Activated B cell treated with CpG ODN at 0.5 μM for 24 hours (primary cell): ENCODE results near the gene SLC39A13. TPM values are rescaled to one million over a fixed set of nuclear protein-coding genes. Genes with fewer than 3 reads are reported as not detected.

Source experiments
- ATAC-seq: fragments of 200-7000 bp; cut with Tn5 transposase; one replicate; pipeline ENCODE4 v1.10.0; 2021; ENCODE audit warnings: low read depth, mild to moderate bottlenecking, moderate library complexity
- CTCF ChIA-PET: fragments of 350-600 bp; sonication (Branson Sonifier 250); formaldehyde crosslinking; loops from one replicate; lab custom pipeline; 2021; ENCODE audit warnings: antibody characterized with exemption; lab: Charles Lee
- POLR2A ChIA-PET: fragments of 350-600 bp; sonication (Branson Sonifier 250); formaldehyde crosslinking; loops from one replicate; lab custom pipeline; 2021; ENCODE audit warnings: antibody characterized with exemption; lab: Charles Lee
- DNase-seq: peaks from one replicate; pipeline ENCODE4 v3.0.0; 2022
- H3K27ac Mint-ChIP-seq: one replicate; pipeline ENCODE4 v1.8.0; 2020; ENCODE audit warnings: mixed read lengths
- H3K27me3 Mint-ChIP-seq: one replicate; pipeline ENCODE4 v1.8.0; 2021; ENCODE audit warnings: mixed read lengths
- H3K36me3 Mint-ChIP-seq: one replicate; pipeline ENCODE4 v1.8.0; 2021; ENCODE audit warnings: low read depth, mixed read lengths
- H3K4me1 Mint-ChIP-seq: one replicate; pipeline ENCODE4 v1.8.0; 2021; ENCODE audit warnings: mixed read lengths
- H3K4me3 Mint-ChIP-seq: one replicate; pipeline ENCODE4 v1.8.0; 2020; ENCODE audit warnings: mild to moderate bottlenecking, mixed read lengths
- H3K9me3 Mint-ChIP-seq: one replicate; pipeline ENCODE4 v1.8.0; 2020; ENCODE audit warnings: mixed read lengths
- intact Hi-C: fragments of 100-400 bp; cut with micrococcal nuclease; formaldehyde crosslinking; loops from one replicate; pipeline ENCODE4 v1.15.1; 2024
- total RNA-seq: library from RNA; stranded (reverse); gene quantifications from 2 replicates; pipeline ENCODE4 v1.2.3, GENCODE V29; 2022
- TF ChIP-seq, protein P1 (sequence below): fragments of 200-600 bp; IDR thresholded peaks from one replicate; pipeline ENCODE4 v1.8.0; 2022; ENCODE audit warnings: antibody characterized with exemption, mild to moderate bottlenecking

SLC39A13 gene
- total RNA-seq, 1 donor from 2014 or later, result 27.5 TPM

DNA sequence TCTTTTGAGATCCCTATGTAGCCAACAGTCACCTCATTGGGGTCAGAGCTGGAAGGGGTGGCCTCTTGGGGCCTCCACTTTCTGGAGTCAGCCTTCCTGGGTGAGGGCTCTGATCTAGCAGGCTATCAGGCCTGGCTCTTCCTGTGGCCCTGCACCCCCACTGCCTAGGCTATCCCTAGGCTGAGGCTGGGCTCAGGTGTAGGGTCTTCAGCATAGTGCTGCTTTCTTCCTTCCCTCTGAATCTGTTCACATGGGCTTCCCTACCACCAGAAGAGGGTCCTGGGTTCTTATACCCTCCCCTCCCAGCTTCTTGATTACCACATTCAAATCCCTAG is 29.6 kb upstream of the SLC39A13 start:
- no peak overlapping the region for H3K27ac Mint-ChIP-seq
- H3K4me1 Mint-ChIP-seq, result peaks cover 46% of the 10 kb centered on the region
- TF ChIP-seq, protein P1, sequence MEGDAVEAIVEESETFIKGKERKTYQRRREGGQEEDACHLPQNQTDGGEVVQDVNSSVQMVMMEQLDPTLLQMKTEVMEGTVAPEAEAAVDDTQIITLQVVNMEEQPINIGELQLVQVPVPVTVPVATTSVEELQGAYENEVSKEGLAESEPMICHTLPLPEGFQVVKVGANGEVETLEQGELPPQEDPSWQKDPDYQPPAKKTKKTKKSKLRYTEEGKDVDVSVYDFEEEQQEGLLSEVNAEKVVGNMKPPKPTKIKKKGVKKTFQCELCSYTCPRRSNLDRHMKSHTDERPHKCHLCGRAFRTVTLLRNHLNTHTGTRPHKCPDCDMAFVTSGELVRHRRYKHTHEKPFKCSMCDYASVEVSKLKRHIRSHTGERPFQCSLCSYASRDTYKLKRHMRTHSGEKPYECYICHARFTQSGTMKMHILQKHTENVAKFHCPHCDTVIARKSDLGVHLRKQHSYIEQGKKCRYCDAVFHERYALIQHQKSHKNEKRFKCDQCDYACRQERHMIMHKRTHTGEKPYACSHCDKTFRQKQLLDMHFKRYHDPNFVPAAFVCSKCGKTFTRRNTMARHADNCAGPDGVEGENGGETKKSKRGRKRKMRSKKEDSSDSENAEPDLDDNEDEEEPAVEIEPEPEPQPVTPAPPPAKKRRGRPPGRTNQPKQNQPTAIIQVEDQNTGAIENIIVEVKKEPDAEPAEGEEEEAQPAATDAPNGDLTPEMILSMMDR, result no peak
- ATAC-seq (no peak), DNase-seq (no peak)
- ChIA-PET CTCF (interaction anchor here (0.9 to 1.4 kb wide), 5 partner anchors 15 to 33 kb away, joined by 4 to 8 read pairs (median 6); no protein-coding TSS in a partner anchor), POLR2A (interaction anchor here (0.5 to 3.9 kb wide), 14 partner anchors 13 to 762 kb away, joined by 3 to 106 read pairs (median 6); partner anchors contain the start of genes ATG13, DDB2, HARBI1 and MTCH2)
- H3K4me3 Mint-ChIP-seq, result peak overlapping the region; percentile 94
- no peaks in the 10 kb centered on the region for H3K9me3 Mint-ChIP-seq
- intact Hi-C loops, result loop anchor here (1.0 to 5.0 kb wide), 7 partner anchors 15 to 474 kb away; partner anchors contain the start of genes CELF1, PSMC3 and SLC39A13
- H3K36me3 Mint-ChIP-seq, result peaks cover 29% of the 10 kb centered on the region
- no peaks in the 10 kb centered on the region for H3K27me3 Mint-ChIP-seq

- TF ChIP-seq, protein P1, result no peak
- Mint-ChIP-seq H3K4me3 (no peak overlapping the region), H3K9me3 (no peaks in the 10 kb centered on the region), H3K36me3 (peaks cover 26% of the 10 kb centered on the region), H3K27me3 (no peaks in the 10 kb centered on the region), H3K27ac (no peak overlapping the region), H3K4me1 (peaks cover 41% of the 10 kb centered on the region)
- ChIA-PET POLR2A (interaction anchor here (0.5 to 3.9 kb wide), 8 partner anchors 12 to 762 kb away, joined by 3 to 106 read pairs (median 8); partner anchors contain the start of genes ATG13, HARBI1, PSMC3 and SLC39A13), CTCF (interaction anchor here (1.3 to 1.4 kb wide), 2 partner anchors 20 to 26 kb away, joined by 5 to 6 read pairs; no protein-coding TSS in a partner anchor)
- ATAC-seq, result no peak
- no peak for DNase-seq
- intact Hi-C loops, result loop anchor here (5.0 kb wide), 1 partner anchor 173 kb away; the partner anchor contains the start of gene CELF1
Observed at GRCh38 chr11:47379317-47379716, 29.1 kb upstream of the SLC39A13 start.

GRCh38 chr11:47380078-47380477 is 28.3 kb upstream of the SLC39A13 start:
- ChIA-PET POLR2A (interaction anchor here (3.0 to 3.9 kb wide), 2 partner anchors 20 to 46 kb away, joined by 11 to 106 read pairs; partner anchors contain the start of gene PSMC3), CTCF (no interaction called here)
- TF ChIP-seq, protein P1, result no peak
- Mint-ChIP-seq H3K9me3 (no peaks in the 10 kb centered on the region), H3K27me3 (no peaks in the 10 kb centered on the region), H3K27ac (no peak overlapping the region), H3K4me1 (peaks cover 33% of the 10 kb centered on the region), H3K36me3 (peaks cover 20% of the 10 kb centered on the region), H3K4me3 (no peak overlapping the region)
- intact Hi-C loops, result no loop called here
- ATAC-seq (no peak), DNase-seq (no peak)

DNA sequence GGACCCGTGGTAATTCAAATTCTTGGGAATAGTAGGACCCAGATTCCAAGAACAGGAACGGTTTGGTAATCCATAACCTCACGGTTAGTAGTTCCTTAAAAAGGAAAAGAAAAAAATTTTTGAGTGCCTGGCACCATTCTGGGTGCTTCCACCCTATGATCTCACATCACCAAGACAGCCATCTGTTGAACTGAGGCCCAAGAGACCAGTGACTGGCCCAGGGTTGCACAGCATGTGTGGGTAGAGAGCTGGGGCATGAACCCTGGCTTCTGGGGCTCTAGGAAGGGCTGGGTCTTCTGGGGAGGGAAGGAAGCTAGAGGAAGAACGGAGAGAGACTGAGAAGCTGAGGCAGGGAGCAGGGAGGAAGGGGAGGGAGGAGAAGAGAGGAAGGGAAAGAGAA is 25.3 kb upstream of the SLC39A13 start:
- H3K27me3 Mint-ChIP-seq, result no peaks in the 10 kb centered on the region
- no peak for DNase-seq
- POLR2A ChIA-PET, result interaction anchor here (1.7 kb wide), 1 partner anchor 11 kb away, joined by 4 read pairs; no protein-coding TSS in a partner anchor
- peaks cover 1% of the 10 kb centered on the region for H3K36me3 Mint-ChIP-seq
- no peaks in the 10 kb centered on the region for H3K9me3 Mint-ChIP-seq
- no peak for ATAC-seq
- CTCF ChIA-PET, result no interaction called here
- H3K4me3 Mint-ChIP-seq, result no peak overlapping the region
- intact Hi-C loops, result no loop called here
- peaks cover 11% of the 10 kb centered on the region for H3K4me1 Mint-ChIP-seq
- TF ChIP-seq, protein P1, result no peak
- no peak overlapping the region for H3K27ac Mint-ChIP-seq

- H3K4me1 Mint-ChIP-seq, result peaks cover 16% of the 10 kb centered on the region
- H3K9me3 Mint-ChIP-seq, result no peaks in the 10 kb centered on the region
- no peak for DNase-seq
- intact Hi-C loops, result no loop called here
- TF ChIP-seq, protein P1, result no peak
- no peak for ATAC-seq
- ChIA-PET CTCF (interaction anchor here (1.4 kb wide), 1 partner anchor 11 kb away, joined by 4 read pairs; no protein-coding TSS in a partner anchor), POLR2A (no interaction called here)
- no peaks in the 10 kb centered on the region for H3K27me3 Mint-ChIP-seq
- H3K27ac Mint-ChIP-seq, result no peak overlapping the region
- H3K36me3 Mint-ChIP-seq, result no peaks in the 10 kb centered on the region
- H3K4me3 Mint-ChIP-seq, result no peak overlapping the region
Observed at GRCh38 chr11:47384498-47384897, 23.9 kb upstream of the SLC39A13 start.
